GM23338 (cell line): Measurements from ENCODE around the gene GSG1L. TPM values are rescaled to one million over a fixed set of nuclear protein-coding genes. Genes with fewer than 3 reads are reported as not detected.

Experiments
- ATAC-seq: fragments of 200-7000 bp; cut with Tn5 transposase; 3 replicates; pipeline ENCODE4 v1.9.1; 2020
- DNase-seq: peaks from one replicate; pipeline ENCODE4 v3.0.0-alpha.2; 2015; ENCODE audit warnings: low spot score
- H2AFZ ChIP-seq: fragments of 200-600 bp; sonication (generic); 2 replicates; pipeline ENCODE4 v1.8.0; 2016; ENCODE audit warnings: antibody characterized with exemption, mild to moderate bottlenecking, moderate library complexity
- H3F3A ChIP-seq: fragments of 200-600 bp; sonication (generic); replicated peaks from 2 replicates; pipeline ENCODE4 v1.8.0; 2017; ENCODE audit warnings: antibody characterized with exemption, mixed run types, low read depth
- H3K27ac ChIP-seq: fragments of 200-600 bp; sonication (generic); 2 replicates; pipeline ENCODE4 v1.6.1; 2016; ENCODE audit warnings: low read depth
- H3K27me3 ChIP-seq: fragments of 200-600 bp; sonication (generic); 2 replicates; pipeline ENCODE4 v1.8.0; 2016; ENCODE audit warnings: mild to moderate bottlenecking, mixed run types, moderate library complexity; ENCODE audit not compliant: insufficient read depth
- H3K36me3 ChIP-seq: fragments of 200-600 bp; sonication (generic); 2 replicates; pipeline ENCODE4 v1.8.0; 2016; ENCODE audit warnings: mild to moderate bottlenecking; ENCODE audit not compliant: insufficient read depth
- H3K4me1 ChIP-seq: fragments of 200-600 bp; sonication (generic); 2 replicates; pipeline ENCODE4 v1.8.0; 2016; ENCODE audit warnings: mild to moderate bottlenecking, moderate library complexity; ENCODE audit not compliant: insufficient read depth
- H3K4me2 ChIP-seq: fragments of 200-600 bp; sonication (generic); 2 replicates; pipeline ENCODE4 v1.7.1; 2017; ENCODE audit warnings: mixed run types
- H3K4me3 ChIP-seq: fragments of 200-600 bp; sonication (generic); 2 replicates; pipeline ENCODE4 v1.6.1; 2016; ENCODE audit warnings: mixed run types
- H3K79me2 ChIP-seq: fragments of 200-600 bp; sonication (generic); replicated peaks from 2 replicates; pipeline ENCODE4 v1.8.0; 2017; ENCODE audit warnings: mild to moderate bottlenecking; ENCODE audit not compliant: insufficient read depth
- H3K9me2 ChIP-seq: fragments of 200-600 bp; sonication (generic); 2 replicates; pipeline ENCODE4 v1.8.0; 2017; ENCODE audit not compliant: insufficient read depth
- H4K20me1 ChIP-seq: fragments of 200-600 bp; sonication (generic); replicated peaks from 2 replicates; pipeline ENCODE4 v1.8.0; 2017; ENCODE audit warnings: mild to moderate bottlenecking; ENCODE audit not compliant: insufficient read depth
- H3K27ac Mint-ChIP-seq: 2 replicates; pipeline ENCODE4 v1.8.0; 2020; ENCODE audit warnings: inconsistent platforms, mild to moderate bottlenecking, moderate library complexity, mixed read lengths
- H3K27me3 Mint-ChIP-seq: 3 replicates; pipeline ENCODE4 v1.8.0; 2022; ENCODE audit warnings: low read depth, mild to moderate bottlenecking, moderate library complexity, mixed read lengths, inconsistent platforms; ENCODE audit not compliant: insufficient read depth, poor library complexity
- H3K36me3 Mint-ChIP-seq: 3 replicates; pipeline ENCODE4 v1.8.0; 2021; ENCODE audit warnings: low read depth, mild to moderate bottlenecking, inconsistent platforms, moderate library complexity, mixed read lengths
- H3K4me1 Mint-ChIP-seq: 3 replicates; pipeline ENCODE4 v1.8.0; 2020; ENCODE audit warnings: mild to moderate bottlenecking, inconsistent platforms, mixed read lengths
- H3K4me3 Mint-ChIP-seq: 3 replicates; pipeline ENCODE4 v1.8.0; 2021; ENCODE audit warnings: moderate library complexity, mild to moderate bottlenecking, inconsistent platforms, mixed read lengths
- H3K9me3 Mint-ChIP-seq: 3 replicates; pipeline ENCODE4 v1.8.0; 2020; ENCODE audit warnings: moderate library complexity, mild to moderate bottlenecking, inconsistent platforms, mixed read lengths
- CREB1 ChIP-seq: fragments of 250-450 bp; sonication (Bioruptor Pico); IDR thresholded peaks from 2 replicates; pipeline ENCODE4 v1.5.0; 2020; ENCODE audit warnings: low read depth, mild to moderate bottlenecking, moderate library complexity
- CTCF ChIP-seq, 2 experiments: fragments of 200-600 bp in 1 of 2; sonication (generic) in 1 of 2; conservative IDR thresholded peaks; 2 replicates each; pipeline versions ENCODE4 v1.5.1 to v1.6.1; 2016 to 2017; ENCODE audit warnings: antibody characterized with exemption in 2 of 2, low read depth in 2 of 2, mild to moderate bottlenecking in 2 of 2, moderate library complexity in 1 of 2
- ETS1 ChIP-seq: IDR thresholded peaks from 2 replicates; pipeline ENCODE4 v1.6.1; 2016; ENCODE audit warnings: antibody characterized with exemption
- EZH2 ChIP-seq: fragments of 200-600 bp; sonication (generic); IDR thresholded peaks from one replicate; pipeline ENCODE4 v1.8.0; 2017; ENCODE audit warnings: antibody characterized with exemption, mild to moderate bottlenecking, low read depth; ENCODE audit not compliant: unreplicated experiment
- EZH2phosphoT487 ChIP-seq: fragments of 200-600 bp; sonication (generic); IDR thresholded peaks from one replicate; pipeline ENCODE4 v1.8.1; 2018; ENCODE audit warnings: antibody characterized with exemption; ENCODE audit not compliant: unreplicated experiment
- JUNB ChIP-seq: IDR thresholded peaks from one replicate; pipeline ENCODE4 v1.6.1; 2016; ENCODE audit warnings: antibody characterized with exemption; ENCODE audit not compliant: unreplicated experiment
- NANOG ChIP-seq: IDR thresholded peaks from 2 replicates; pipeline ENCODE4 v1.6.1; 2016; ENCODE audit warnings: antibody characterized with exemption, borderline replicate concordance
- POLR2AphosphoS5 ChIP-seq: IDR thresholded peaks from 2 replicates; pipeline ENCODE4 v1.6.1; 2016; ENCODE audit warnings: antibody characterized with exemption, low read depth
- REST ChIP-seq: IDR thresholded peaks from one replicate; pipeline ENCODE4 v1.6.1; 2018; ENCODE audit warnings: antibody characterized with exemption; ENCODE audit not compliant: unreplicated experiment
- STAT1 ChIP-seq: IDR thresholded peaks from one replicate; pipeline ENCODE4 v1.6.1; 2016; ENCODE audit warnings: antibody characterized with exemption; ENCODE audit not compliant: unreplicated experiment
- ZNF114 ChIP-seq: fragments of 250-450 bp; sonication (Bioruptor Pico); IDR thresholded peaks from 2 replicates; pipeline ENCODE4 v1.5.0; 2020; ENCODE audit warnings: mild to moderate bottlenecking, moderate library complexity
- ZNF331 ChIP-seq: fragments of 250-450 bp; sonication (Bioruptor Pico); IDR thresholded peaks from 2 replicates; pipeline ENCODE4 v1.5.0; 2020; ENCODE audit warnings: low read depth, mild to moderate bottlenecking, moderate library complexity
- ZNF462 ChIP-seq: fragments of 250-450 bp; sonication (Bioruptor Pico); IDR thresholded peaks from 2 replicates; pipeline ENCODE4 v1.5.0; 2020; ENCODE audit warnings: mild to moderate bottlenecking, moderate library complexity
- polyA plus RNA-seq: library from polyadenylated mRNA; unstranded; fragments of >200 nt; fragmentation: Nextera tagmentation; extraction: Ambion mirVana; gene quantifications from 2 replicates; pipeline ENCODE4 v1.2.1, GENCODE V29; 2016
- total RNA-seq: library from RNA; depleted of rRNA; stranded (reverse); fragments of >200 nt; shearing (Covaris generic); gene quantifications from 2 replicates; pipeline ENCODE4 v1.2.3, GENCODE V29; 2014

Gene GSG1L
- total and polyA plus RNA-seq, 2 experiments from 2014 or later, result 0.36 to 0.63 TPM

GRCh38 chr16:27824006-27824405 is 239.5 kb downstream of the GSG1L start:
- Histone ChIP-seq H3K4me2 (no peak overlapping the region), H3K36me3 (no peaks in the 10 kb centered on the region), H3K79me2 (no peaks in the 10 kb centered on the region), H3K27me3 (no peaks in the 10 kb centered on the region), H3K4me1 (no peaks in the 10 kb centered on the region), H2AFZ (no peak overlapping the region), H3K9me2 (no peaks in the 10 kb centered on the region), H3K4me3 (no peak overlapping the region), H3K27ac (no peak overlapping the region), H3F3A (no peaks in the 10 kb centered on the region), H4K20me1 (no peaks in the 10 kb centered on the region)
- peaks cover 4% of the 10 kb centered on the region for H3K9me3 Mint-ChIP-seq
- H3K36me3 Mint-ChIP-seq, result no peaks in the 10 kb centered on the region; the same call in 2 of the 3 replicates
- ATAC-seq (no peak), DNase-seq (no peak)
- no peak overlapping the region for H3K27ac Mint-ChIP-seq
- TF ChIP-seq JUNB, result no peak
- TF ChIP-seq NANOG, result no peak
- TF ChIP-seq POLR2AphosphoS5, result no peak
- no peak for TF ChIP-seq CREB1
- TF ChIP-seq EZH2phosphoT487, result no peak
- TF ChIP-seq CTCF (conservative IDR thresholded peaks at IDR 0.05; ENCODE audit: low read depth in 2 of 2), result no peak
- TF ChIP-seq ZNF114 (CRISPR knock-in tag), result no peak
- no peak for TF ChIP-seq ZNF331 (CRISPR knock-in tag)
- no peak for TF ChIP-seq STAT1
- TF ChIP-seq REST, result no peak
- TF ChIP-seq ETS1, result no peak
- no peak for TF ChIP-seq EZH2
- TF ChIP-seq ZNF462 (CRISPR knock-in tag), result no peak
- H3K27me3 Mint-ChIP-seq, result peaks cover 11% of the 10 kb centered on the region
- no peak overlapping the region for H3K4me3 Mint-ChIP-seq
- no peaks in the 10 kb centered on the region for H3K4me1 Mint-ChIP-seq
